OCI-LY1 (cell line): ENCODE results near the gene NELFCD.

Experiments
- CTCF ChIP-seq: fragments of 200-600 bp; sonication (generic), shearing (Covaris generic); IDR thresholded peaks from 2 replicates; pipeline ENCODE4 v1.5.1; 2017; ENCODE audit warnings: mild to moderate bottlenecking, antibody characterized with exemption, low read length, moderate library complexity, mixed read lengths
- EZH2 ChIP-seq: fragments of 200-600 bp; sonication (generic), shearing (Covaris generic); IDR thresholded peaks from 2 replicates; pipeline ENCODE4 v1.8.0; 2017; ENCODE audit warnings: borderline replicate concordance, mixed run types, mild to moderate bottlenecking, antibody characterized with exemption, low read length, moderate library complexity, mixed read lengths

GRCh38 chr20:59004493-59004762, 23.4 kb downstream of the NELFCD start:
- TF ChIP-seq CTCF (no peak), EZH2 (no peak)
